Upper lobe of left lung (tissue), 6 donors: ENCODE data around the gene CLCA1. TPM values are rescaled to one million over a fixed set of nuclear protein-coding genes. Genes with fewer than 3 reads are reported as not detected.

ENCODE experiments used
- ATAC-seq, 2 donors: fragments of 200-7000 bp; cut with Tn5 transposase; one replicate each; pipeline ENCODE4 v1.9.1; 2022; ENCODE audit warnings: mild to moderate bottlenecking in 2 of 2, moderate library complexity in 2 of 2; ENCODE audit not compliant: low FRiP score in 2 of 2
- DNase-seq, 2 donors: peaks; one replicate each; pipeline ENCODE4 v3.0.0-alpha.2; 2019 to 2020
- H3K27ac ChIP-seq, 4 donors: fragments of 200-600 bp; sonication (generic); one replicate each; pipeline ENCODE4 v1.5.1; 2016 to 2019
- H3K27me3 ChIP-seq, 4 donors: fragments of 200-600 bp; sonication (generic); one replicate each; pipeline ENCODE4 v1.5.1; 2017 to 2019
- H3K36me3 ChIP-seq, 4 donors: fragments of 200-600 bp; sonication (generic); one replicate each; pipeline ENCODE4 v1.5.1; 2016 to 2019
- H3K4me1 ChIP-seq, 4 donors: fragments of 200-600 bp; sonication (generic); one replicate each; pipeline ENCODE4 v1.5.1; 2018 to 2019
- H3K4me3 ChIP-seq, 4 donors: fragments of 200-600 bp; sonication (generic); one replicate each; pipeline ENCODE4 v1.5.1; 2017 to 2019; ENCODE audit warnings: mild to moderate bottlenecking in 2 of 4, moderate library complexity in 1 of 4
- H3K9me3 ChIP-seq, 4 donors: fragments of 200-600 bp; sonication (generic); one replicate each; pipeline ENCODE4 v1.5.1; 2018 to 2019
- CTCF ChIP-seq, 6 experiments: fragments of 450-650 bp in 4 of 6; fragments of 200-600 bp in 2 of 6; sonication (generic) in 2 of 6; IDR thresholded peaks; one replicate each; pipeline ENCODE4 v1.5.1; 2016 to 2019; ENCODE audit warnings: antibody characterized with exemption in 6 of 6
- EP300 ChIP-seq, 4 donors: sonication (generic); formaldehyde crosslinking; IDR thresholded peaks; one replicate each; pipeline ENCODE4 v1.5.1; 2017; ENCODE audit warnings: antibody characterized with exemption in 4 of 4, control low read depth in 2 of 4
- POLR2A ChIP-seq, 4 donors: fragments of 450-650 bp; IDR thresholded peaks; one replicate each; pipeline ENCODE4 v1.5.1; 2016 to 2017; ENCODE audit warnings: antibody characterized with exemption in 4 of 4, mild to moderate bottlenecking in 2 of 4
- POLR2AphosphoS5 ChIP-seq, 2 donors: sonication (generic); formaldehyde crosslinking; IDR thresholded peaks; one replicate each; pipeline ENCODE4 v1.5.1; 2017; ENCODE audit warnings: antibody characterized with exemption in 2 of 2
- WGBS, 2 donors: methylation state at CpG; one replicate each; pipeline ENCODE4 v1.1.5; 2017 to 2018; 5-methylcytosine and 5-hydroxymethylcytosine counted together
- total RNA-seq, 6 donors: library from RNA; depleted of rRNA in 4 of 6; stranded (reverse); fragments of >200 nt in 4 of 6; gene quantifications; one replicate each; pipeline versions ENCODE4 v1.1.0 to v1.2.1, GENCODE V29; 2016 to 2021
- donor health status: DM: no; HTN: no; CAD: no; lungs with moderate emphysema.
- donor health status: DM: no; HTN: yes; CAD: no; lungs with severe emphysema.

CLCA1 gene
- total RNA-seq, 6 donors from 2014 or later, result 0.11 to 0.27 TPM; not detected in 4

GRCh38 chr1:86517336-86517735 lies 48.6 kb downstream of the CLCA1 start:
- Histone ChIP-seq H3K4me3 (no peak overlapping the region), H3K27me3 (no peaks in the 10 kb centered on the region), H3K9me3 (no peaks in the 10 kb centered on the region), H3K36me3 (no peaks in the 10 kb centered on the region), H3K4me1 (no peaks in the 10 kb centered on the region), H3K27ac (no peak overlapping the region)
- TF ChIP-seq CTCF (IDR thresholded peaks at IDR 0.05) (no peak), POLR2AphosphoS5 (IDR thresholded peaks at IDR 0.05) (no peak), EP300 (IDR thresholded peaks at IDR 0.05) (no peak), POLR2A (IDR thresholded peaks at IDR 0.05) (no peak)
- DNase-seq, result no peak
- peak in 1 of 2 donors; percentile 46 for ATAC-seq
- WGBS, 2 donors, result 59 to 76% methylated on average over 1 of the region's 1 CpG

- ATAC-seq (no peak), DNase-seq (no peak)
- H3K9me3 ChIP-seq, result no peaks in the 10 kb centered on the region
- no peaks in the 10 kb centered on the region for H3K36me3 ChIP-seq
- no peak overlapping the region for H3K4me3 ChIP-seq
- H3K27ac ChIP-seq, result no peak overlapping the region
- TF ChIP-seq CTCF (IDR thresholded peaks at IDR 0.05), result no peak
- no peak for TF ChIP-seq EP300 (IDR thresholded peaks at IDR 0.05)
- no peak for TF ChIP-seq POLR2AphosphoS5 (IDR thresholded peaks at IDR 0.05)
- no peak for TF ChIP-seq POLR2A (IDR thresholded peaks at IDR 0.05)
- H3K27me3 ChIP-seq, result no peaks in the 10 kb centered on the region
- H3K4me1 ChIP-seq, result no peaks in the 10 kb centered on the region
- WGBS, 2 donors, result 85 to 87% methylated on average over 4 of the region's 4 CpGs
Observed at GRCh38 chr1:86520789-86521521, 52.2 kb downstream of the CLCA1 start.

- 79 to 84% methylated on average over 2 of the region's 2 CpGs for WGBS, 2 donors
- Histone ChIP-seq H3K27ac (no peak overlapping the region), H3K4me1 (no peaks in the 10 kb centered on the region), H3K27me3 (no peaks in the 10 kb centered on the region), H3K36me3 (no peaks in the 10 kb centered on the region), H3K4me3 (no peak overlapping the region), H3K9me3 (no peaks in the 10 kb centered on the region)
- DNase-seq (no peak), ATAC-seq (no peak)
- no peak for TF ChIP-seq EP300 (IDR thresholded peaks at IDR 0.05)
- no peak for TF ChIP-seq POLR2A (IDR thresholded peaks at IDR 0.05)
- no peak for TF ChIP-seq POLR2AphosphoS5 (IDR thresholded peaks at IDR 0.05)
- TF ChIP-seq CTCF (IDR thresholded peaks at IDR 0.05), result no peak
Observed at GRCh38 chr1:86521522-86521891, 52.8 kb downstream of the CLCA1 start.

- no peaks in the 10 kb centered on the region for H3K36me3 ChIP-seq
- DNase-seq (no peak), ATAC-seq (no peak)
- no peaks in the 10 kb centered on the region for H3K27me3 ChIP-seq
- no peak overlapping the region for H3K27ac ChIP-seq
- H3K4me3 ChIP-seq, result no peak overlapping the region
- H3K9me3 ChIP-seq, result no peaks in the 10 kb centered on the region
- TF ChIP-seq EP300 (IDR thresholded peaks at IDR 0.05), result no peak
- TF ChIP-seq POLR2A (IDR thresholded peaks at IDR 0.05), result no peak
- no peak for TF ChIP-seq POLR2AphosphoS5 (IDR thresholded peaks at IDR 0.05)
- no peak for TF ChIP-seq CTCF (IDR thresholded peaks at IDR 0.05)
- H3K4me1 ChIP-seq, result no peaks in the 10 kb centered on the region
- WGBS, 2 donors, result 82 to 88% methylated on average over 3 of the region's 3 CpGs
Observed at GRCh38 chr1:86522240-86522639, 53.5 kb downstream of the CLCA1 start.
